GM13976 (cell line): ENCODE results near the gene CATSPER3.

Source experiments
- DNase-seq: peaks from one replicate; pipeline ENCODE4 v3.0.0; 2012; ENCODE audit warnings: low spot score
- CTCF ChIP-seq: IDR thresholded peaks from 2 replicates; pipeline ENCODE4 v1.5.1; 2012; ENCODE audit warnings: borderline replicate concordance, mild to moderate bottlenecking; ENCODE audit not compliant: insufficient read depth; ENCODE audit errors: extremely low read depth, missing control alignments, control extremely low read depth
- in situ Hi-C: fragments of 300-500 bp; cut with MboI; formaldehyde crosslinking; loops from one replicate; pipeline ENCODE4 v1.12.0; 2022; ENCODE audit warnings: low sequenced_read_pairs, mixed read lengths, inconsistent platforms; ENCODE audit not compliant: unreplicated experiment

Gene CATSPER3

GRCh38 chr5:134968055-134968454 lies 348 bp downstream of the CATSPER3 start:
- no peak for DNase-seq
- TF ChIP-seq CTCF: no peak
- in situ Hi-C loops: no loop called here

GRCh38 chr5:134969166-134969565 lies 1.5 kb downstream of the CATSPER3 start:
- in situ Hi-C loops: no loop called here
- DNase-seq: no peak
- no peak for TF ChIP-seq CTCF

- TF ChIP-seq CTCF: no peak
- no peak for DNase-seq
These were observed 7.5 kb downstream of the CATSPER3 start for GRCh38 chr5:134975078-134975715.

GRCh38 chr5:134975843-134976242 lies 8.1 kb downstream of the CATSPER3 start:
- no peak for DNase-seq
- no peak for TF ChIP-seq CTCF
- in situ Hi-C loops: no loop called here

More at GRCh38 chr5:134975078-134975715, 7.5 kb downstream of the CATSPER3 start:
- in situ Hi-C loops: no loop called here

GRCh38 chr5:134976841-134977240 lies 9.1 kb downstream of the CATSPER3 start:
- in situ Hi-C loops: no loop called here
- TF ChIP-seq CTCF: no peak
- DNase-seq: no peak

GRCh38 chr5:134979416-134979815 lies 11.7 kb downstream of the CATSPER3 start:
- DNase-seq: no peak
- in situ Hi-C loops: no loop called here
- no peak for TF ChIP-seq CTCF
